Measurements from ENCODE around the gene BLOC1S2.

DNA sequence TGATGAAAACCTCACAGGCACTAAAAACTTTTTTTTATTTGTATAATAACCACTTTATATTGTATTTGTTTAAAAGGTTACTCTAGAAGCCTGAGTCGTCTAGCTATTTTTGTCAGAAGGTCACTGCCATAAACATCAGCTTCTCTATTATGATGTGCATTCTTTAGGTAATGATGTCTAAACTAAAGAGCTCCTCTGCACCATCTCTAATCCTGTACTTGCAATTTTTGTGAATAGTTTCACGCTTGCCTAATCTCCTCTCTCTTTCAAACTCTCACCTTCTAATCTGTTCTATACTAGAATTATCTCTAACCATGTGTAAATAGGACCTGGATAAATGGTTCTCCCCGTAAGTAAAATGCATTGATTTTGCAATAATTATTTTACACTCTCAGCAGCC lies 46.6 kb downstream of the BLOC1S2 start:
- TF ChIP-seq POLR2A (IDR thresholded peaks at IDR 0.05; ENCODE audit: low read length) (no peak), GATA1 (IDR thresholded peaks at IDR 0.05; ENCODE audit: low read depth, low read length) (no peak)
